Activated T-helper 1 cell treated with Interleukin-2 at 50 U/mL for 16 hours (primary cell): ENCODE measurements around the gene ARL8B.

Experiments used
- DNase-seq: peaks from one replicate; pipeline ENCODE4 v3.0.0-alpha.2; 2020; ENCODE audit warnings: low read depth

Gene ARL8B

GRCh38 chr3:5212628-5213573, 90.8 kb downstream of the ARL8B start:
- DNase-seq: no peak

- DNase-seq: no peak
Measured at GRCh38 chr3:5213574-5213966, 91.5 kb downstream of the ARL8B start.

GRCh38 chr3:5214352-5214751, 92.3 kb downstream of the ARL8B start:
- DNase-seq: no peak

GRCh38 chr3:5217824-5218595, 95.9 kb downstream of the ARL8B start:
- no peak for DNase-seq

GRCh38 chr3:5218815-5219214, 96.7 kb downstream of the ARL8B start:
- no peak for DNase-seq

GRCh38 chr3:5219216-5219615, 97.1 kb downstream of the ARL8B start:
- DNase-seq: no peak

- DNase-seq: no peak
Measured at GRCh38 chr3:5220193-5220592, 98.1 kb downstream of the ARL8B start.

- DNase-seq: no peak
Measured at GRCh38 chr3:5220667-5221431, 98.8 kb downstream of the ARL8B start.

GRCh38 chr3:5221701-5222100, 99.6 kb downstream of the ARL8B start:
- DNase-seq: no peak

GRCh38 chr3:5222283-5223005, 100.4 kb downstream of the ARL8B start:
- no peak for DNase-seq

GRCh38 chr3:5226783-5227182, 104.7 kb downstream of the ARL8B start:
- DNase-seq: no peak

GRCh38 chr3:5227812-5228211, 105.7 kb downstream of the ARL8B start:
- DNase-seq: no peak

- DNase-seq: no peak
Measured at GRCh38 chr3:5229414-5229813, 107.3 kb downstream of the ARL8B start.
